OCI-LY3 (cell line): ENCODE results near the gene PIM3.
"Not testable (repeated sequence)": the region's sequence is repeated elsewhere in the genome, so short reads cannot be mapped to it uniquely, and the experiment has no call there.

Experiments
- CTCF ChIP-seq: fragments of 200-600, 300-600 bp; sonication (generic); IDR thresholded peaks from 2 replicates; pipeline ENCODE4 v1.5.1; 2014; ENCODE audit warnings: antibody characterized with exemption, low read length, low read depth
- EZH2phosphoT487 ChIP-seq: fragments of 200-600 bp; shearing (Covaris generic); IDR thresholded peaks from 2 replicates; pipeline ENCODE4 v1.6.1; 2018; ENCODE audit warnings: antibody characterized with exemption, mixed run types, low read depth

GRCh38 chr22:49989826-49990225, 29.3 kb downstream of the PIM3 start:
- TF ChIP-seq CTCF, EZH2phosphoT487: not testable (repeated sequence)
